Stimulated activated CD4-positive, alpha-beta T cell treated with anti-CD3 and anti-CD28 coated beads, Interleukin-15, amount 100 ng/mL, for 48 hours (primary cell): ENCODE data around the gene CYREN.

ENCODE experiments used
- DNase-seq, 2 donors: peaks; one replicate each; pipeline ENCODE4 v3.0.0-alpha.2; 2020; ENCODE audit warnings: low read depth in 2 of 2

CYREN gene

DNA sequence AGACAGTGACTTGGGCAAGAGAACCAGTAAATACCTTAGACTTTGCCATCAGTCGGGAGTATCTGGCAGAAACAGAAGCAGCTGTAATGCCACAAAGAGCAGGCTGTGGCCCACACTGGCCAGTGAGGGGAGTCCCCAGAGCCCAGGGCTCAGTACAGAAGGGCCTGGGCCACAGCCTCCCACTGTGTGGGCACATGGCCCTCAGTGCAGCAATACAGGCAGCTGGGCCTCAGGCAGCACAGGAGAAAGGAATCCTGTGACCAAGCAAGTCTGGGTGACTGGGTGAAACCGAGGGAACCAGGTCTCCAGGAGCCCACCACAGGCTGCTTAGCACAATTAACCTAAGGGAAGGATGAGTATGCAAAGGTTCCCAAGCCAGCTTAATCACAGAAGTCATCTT lies 26.8 kb upstream of the CYREN start:
- no peak for DNase-seq

DNA sequence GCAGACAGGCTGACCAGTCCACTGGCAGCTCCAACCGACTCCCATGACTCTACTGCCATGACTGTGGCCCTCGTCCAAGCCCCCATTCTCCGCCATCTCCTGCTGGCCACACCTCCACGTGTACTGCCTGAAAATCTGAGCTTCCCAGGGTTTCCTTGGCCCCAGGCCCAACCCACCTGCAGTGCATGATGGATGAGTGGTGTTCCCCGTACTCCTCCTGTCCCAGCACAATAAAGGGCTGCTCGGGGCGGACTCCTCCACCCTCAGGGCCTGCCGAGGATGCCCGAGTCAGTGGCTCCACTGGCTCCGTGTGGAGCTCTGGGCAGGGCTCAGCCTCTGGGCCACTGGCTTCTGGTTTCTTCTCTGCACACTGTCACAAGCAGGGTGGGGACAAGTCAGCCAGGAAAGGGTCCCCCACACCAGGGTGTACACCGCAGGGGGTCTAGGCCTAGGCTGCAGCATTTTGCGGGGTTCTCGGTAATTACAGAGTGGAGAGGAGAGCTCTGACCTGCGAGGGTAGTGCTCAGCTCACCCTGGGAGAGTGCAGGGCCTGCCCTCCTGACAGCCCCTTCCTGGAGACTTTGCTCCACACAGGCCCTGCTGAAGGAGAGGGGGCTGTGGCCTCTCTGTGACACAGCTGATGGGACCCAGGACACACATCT lies 25.6 kb upstream of the CYREN start:
- DNase-seq = no peak

DNA sequence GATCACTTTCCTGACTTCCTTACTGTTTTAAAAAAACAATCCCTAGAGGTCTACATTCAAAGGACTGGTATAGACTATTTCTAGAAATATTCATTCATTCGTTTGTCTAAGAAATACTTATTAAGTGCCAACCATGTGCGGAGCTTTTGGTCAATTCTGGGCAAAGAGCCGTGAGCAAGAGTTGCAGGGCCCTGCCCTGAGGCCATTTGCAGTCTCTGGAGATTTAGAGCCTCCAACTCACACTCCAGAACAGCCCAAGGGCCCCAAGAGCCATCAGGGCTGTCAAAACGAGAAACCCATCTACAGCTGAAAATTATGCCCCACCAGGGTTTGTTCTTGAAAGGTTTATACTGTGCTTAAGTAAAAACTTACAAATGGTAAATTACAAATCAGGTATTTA lies 24.6 kb upstream of the CYREN start:
- DNase-seq = no peak

DNA sequence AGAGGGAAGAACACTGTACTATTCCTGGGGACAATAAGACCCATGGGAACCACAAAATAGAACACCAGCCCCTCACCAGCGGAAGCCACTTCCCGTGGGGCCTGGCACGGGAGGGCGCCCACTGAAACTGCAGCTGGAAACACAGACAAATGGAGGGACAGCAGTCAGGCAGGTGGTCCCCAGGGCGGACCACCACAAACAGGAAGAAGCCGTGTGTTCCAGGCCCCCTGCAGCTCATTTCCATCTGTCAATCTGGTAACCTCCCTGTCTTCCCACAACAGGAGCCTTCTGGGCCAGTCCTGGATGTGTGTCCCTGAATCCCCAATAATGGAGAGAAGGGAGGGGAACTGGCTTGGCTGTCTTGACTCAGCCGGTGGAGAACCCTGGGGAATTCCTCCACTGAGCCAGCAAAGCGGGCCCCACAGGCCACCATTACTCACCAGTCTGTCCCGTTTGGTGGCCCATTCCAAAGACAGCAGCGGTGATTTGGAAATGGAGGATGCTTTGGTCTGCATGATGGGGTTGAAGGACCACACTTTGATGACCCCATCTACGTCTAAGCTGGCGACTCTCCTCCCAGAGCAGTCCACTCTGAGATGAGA lies 24.1 kb upstream of the CYREN start:
- no peak for DNase-seq

DNA sequence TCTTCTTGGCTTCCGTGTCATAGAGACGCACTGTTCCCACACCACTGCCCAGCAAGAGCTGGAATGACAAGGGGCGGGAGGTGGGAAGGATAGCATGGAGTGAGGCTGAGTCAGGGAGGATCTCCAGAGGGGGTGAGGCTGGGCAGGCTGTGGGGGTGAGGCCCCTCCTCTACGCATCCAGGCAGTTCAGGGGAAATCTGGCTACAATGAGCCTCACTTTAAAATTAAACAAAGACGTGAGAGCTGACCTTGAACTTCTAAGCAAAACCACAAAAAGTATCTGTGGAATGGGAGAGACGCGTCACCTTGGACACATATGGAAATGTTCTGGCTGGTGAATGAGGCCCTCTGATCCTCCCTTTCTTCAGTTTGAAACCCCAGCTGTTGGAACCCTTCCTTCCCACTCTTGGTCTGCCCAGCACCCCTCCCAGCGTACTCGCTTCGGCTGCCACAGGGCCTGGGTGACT lies 23.1 kb upstream of the CYREN start:
- no peak for DNase-seq

DNA sequence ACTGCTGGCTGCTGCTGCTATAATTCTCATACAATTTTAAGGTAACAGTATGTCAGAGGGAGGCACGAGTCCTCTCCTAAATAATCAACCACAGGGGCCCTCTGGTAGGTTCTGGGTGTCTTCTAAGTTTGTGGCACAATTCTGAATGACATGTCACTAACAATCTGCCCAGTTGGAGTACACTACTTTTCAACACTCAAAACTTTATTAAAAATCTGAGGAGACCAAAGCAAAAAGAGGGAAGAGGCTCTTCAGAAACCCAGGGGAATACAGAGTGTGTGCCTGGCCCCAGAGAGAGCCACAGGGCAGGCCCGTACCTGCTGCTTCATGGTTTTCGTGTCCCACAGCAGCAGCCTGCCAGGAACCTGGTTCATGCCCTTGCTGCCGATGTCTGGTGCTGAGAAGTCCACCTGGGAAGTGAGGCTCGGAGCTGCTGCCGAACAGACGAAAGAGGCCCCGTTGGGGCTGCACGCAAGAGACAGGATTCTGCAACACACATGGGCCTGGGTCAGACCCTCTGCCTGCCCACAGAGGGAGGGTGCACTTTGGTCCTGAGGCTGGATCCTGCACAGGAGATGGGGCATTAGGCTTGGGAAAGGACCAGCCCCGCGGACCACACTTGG lies 22.5 kb upstream of the CYREN start:
- DNase-seq = no peak

DNA sequence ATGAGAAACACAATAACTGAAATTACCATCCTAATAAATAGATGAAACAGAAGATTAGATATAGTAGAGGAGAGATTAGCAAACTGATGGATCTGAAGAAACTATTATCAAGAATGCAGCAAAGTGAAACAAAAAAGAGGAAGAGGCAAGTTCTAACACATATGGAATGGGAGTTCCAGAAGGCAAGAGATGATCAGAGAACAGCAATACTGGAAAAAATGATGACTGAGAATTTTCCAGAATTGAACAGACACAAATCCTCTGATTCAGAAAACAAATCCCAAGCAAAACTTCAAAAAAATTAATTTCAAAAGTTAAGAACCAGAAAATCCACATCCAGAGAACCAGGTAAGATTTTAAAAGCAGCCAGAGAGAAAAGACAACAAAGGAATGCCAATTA lies 20.2 kb upstream of the CYREN start:
- no peak for DNase-seq

DNA sequence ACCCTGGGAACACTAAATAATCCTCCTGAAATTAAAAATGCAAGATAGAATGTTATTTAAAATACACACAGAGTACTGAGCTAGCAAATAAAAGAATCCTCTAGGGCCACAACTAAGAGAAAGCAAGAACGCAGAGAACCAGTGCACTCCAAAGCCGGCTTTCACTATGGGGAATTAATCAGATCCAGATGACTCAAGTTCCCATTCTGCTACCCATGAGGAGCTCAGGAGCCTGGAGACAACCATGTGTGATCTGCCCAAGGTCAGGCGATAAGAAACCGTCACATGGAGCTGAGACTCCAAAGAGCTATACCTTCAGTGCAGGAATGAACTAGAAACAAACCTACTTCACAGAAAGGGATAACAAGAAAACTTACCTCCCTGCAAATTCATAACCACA lies 19.5 kb upstream of the CYREN start:
- no peak for DNase-seq

DNA sequence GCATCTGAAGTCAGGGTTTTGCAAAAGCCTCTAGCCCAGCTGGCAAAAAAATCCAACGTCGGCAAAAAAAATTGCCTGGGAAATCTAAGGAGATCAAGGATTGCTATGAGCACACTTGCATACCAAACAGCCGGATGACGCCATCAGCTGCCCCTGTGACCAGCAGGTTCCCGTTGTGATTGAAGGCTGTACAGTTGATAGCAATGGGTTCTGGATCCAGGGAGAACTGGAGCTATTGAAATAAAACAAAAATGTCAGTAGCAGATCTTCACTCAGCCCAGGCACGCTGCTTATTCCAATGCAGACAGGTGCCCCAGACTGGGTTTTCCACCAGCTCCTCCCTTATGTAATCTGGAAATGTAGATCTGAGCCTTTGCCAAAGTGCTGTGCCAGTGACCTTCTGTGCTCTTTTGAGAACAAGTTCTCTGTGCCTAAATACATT lies 18.7 kb upstream of the CYREN start:
- DNase-seq = no peak

DNA sequence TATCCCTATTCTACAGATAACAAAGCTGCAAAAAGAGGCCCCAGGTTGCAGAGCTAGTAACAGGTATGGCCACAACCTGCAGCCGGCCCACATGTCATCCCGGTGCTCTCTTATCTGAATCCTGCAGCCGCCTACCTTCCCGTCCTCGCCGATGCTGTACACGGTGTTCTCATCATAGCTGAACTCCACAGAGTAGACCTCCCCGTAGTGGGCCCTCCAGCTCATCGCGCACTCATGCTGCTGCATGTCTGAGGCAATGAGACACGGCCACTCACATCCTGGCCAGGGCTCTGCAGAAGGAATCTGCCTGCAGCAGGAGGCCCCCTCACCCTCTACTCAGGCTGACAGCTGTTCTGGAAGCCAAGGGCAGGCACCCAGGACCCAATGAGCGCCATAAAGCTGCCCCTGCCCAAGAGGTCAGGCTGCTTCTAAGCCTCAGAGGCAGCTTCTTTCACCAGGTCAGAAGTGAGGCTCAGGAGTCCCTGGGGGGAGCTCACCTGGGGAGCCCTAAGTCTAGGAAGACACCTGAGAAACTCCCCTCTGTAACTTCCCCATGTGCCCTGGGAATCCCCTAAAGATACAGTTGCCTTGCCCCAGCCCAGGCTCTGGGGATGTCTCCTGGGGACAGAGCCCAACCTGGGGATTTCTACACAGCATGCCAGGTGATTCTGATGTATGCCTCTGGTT lies 17.9 kb upstream of the CYREN start:
- DNase-seq = no peak

DNA sequence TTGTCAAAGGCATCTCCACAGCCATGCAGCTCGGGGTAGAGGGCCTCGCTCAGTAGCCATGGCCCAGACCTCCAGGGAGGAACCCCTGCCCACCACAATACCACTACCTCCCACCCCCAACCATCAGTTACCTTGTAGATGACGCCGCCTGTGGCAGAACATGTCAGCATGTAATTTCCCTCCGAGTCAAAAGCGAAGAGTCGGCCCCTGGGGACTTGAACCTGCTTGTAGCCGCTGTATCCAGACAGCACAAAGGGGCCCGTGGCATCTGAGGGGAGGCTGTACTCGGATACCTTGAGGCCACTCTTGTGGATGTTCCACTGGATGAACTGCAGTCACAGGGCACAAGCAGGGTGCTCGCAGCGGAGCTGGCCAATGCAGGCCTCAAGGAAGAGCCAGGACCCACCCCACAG lies 16.3 kb upstream of the CYREN start:
- DNase-seq = no peak

DNA sequence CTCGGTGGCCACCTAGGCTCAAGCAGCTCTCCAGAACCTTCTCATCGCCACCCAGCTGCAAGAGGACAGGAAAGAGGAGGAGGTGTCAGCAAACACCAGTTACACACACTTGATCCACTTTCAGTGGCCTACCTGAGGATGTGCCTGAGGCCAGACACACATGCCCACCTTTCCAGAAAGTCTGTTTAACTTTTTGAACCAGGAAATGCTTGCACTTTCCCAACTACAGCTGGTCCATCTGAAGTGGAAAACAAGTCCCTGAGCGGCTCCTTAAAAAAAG lies 15.7 kb upstream of the CYREN start:
- no peak for DNase-seq

DNA sequence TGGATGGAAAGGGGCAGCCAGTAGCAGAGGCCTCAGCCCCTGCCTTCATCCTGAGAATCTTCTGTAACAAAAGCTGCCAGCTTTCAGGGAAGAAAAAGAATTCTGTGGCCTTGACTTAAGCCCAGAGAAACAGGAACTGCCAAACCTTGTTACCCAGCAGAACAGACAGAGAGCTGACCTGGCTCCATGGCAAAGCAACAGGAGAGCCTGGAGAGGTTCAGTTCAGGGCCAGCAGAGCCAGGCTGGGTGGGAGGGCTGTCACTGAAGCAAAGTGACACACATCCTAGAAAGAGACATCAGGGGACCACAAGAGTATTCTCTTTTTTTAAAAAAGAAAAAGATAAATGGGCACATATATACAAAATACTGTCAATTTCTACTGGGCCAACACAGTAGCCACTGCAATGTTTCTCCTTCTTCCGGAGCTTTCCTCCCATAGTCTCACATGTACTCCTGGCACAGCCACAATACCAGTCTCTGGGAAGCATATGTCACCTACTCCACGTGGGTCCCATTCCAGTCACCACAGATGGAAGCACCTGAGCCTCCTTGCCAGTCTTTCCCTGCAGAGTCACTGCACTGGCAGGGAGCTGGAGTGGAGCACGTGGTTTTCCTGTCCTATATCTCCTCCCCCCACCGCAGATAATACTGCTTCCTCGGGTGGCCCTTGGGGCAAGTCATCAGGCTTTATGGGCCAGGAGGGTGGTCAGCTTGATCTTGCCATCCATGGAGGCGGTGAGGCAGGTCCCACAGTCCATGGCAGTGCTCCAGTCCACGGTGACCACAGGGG lies 15.2 kb upstream of the CYREN start:
- DNase-seq = no peak

DNA sequence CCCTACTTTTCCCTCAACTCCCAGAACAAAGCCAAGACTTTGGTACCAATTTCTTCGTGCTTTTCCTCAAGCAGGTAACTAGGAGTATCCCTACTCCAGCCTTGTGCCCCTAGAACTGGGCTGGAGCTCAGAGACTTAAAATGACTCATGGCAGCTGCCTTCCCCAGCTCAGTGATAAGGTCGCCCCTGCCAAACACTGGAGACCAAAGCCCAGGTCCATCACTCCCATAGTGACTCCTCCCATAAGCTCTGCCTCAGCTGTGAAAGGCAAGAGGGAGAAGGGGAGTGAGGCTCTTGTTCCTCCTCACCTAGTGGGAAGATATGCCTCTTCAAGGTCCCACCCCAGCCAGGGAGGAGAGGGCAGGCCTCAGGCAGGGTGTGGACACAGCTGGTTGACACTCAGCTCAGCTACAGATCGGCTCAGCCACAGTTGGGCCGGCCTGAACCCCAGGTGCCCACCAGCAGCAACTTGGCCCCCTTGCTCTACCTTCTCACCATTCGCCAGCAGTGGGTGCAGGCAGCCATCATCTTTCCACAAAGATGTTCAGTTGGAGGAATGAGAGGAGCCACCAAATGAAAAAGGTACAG lies 13.8 kb upstream of the CYREN start:
- DNase-seq = no peak

DNA sequence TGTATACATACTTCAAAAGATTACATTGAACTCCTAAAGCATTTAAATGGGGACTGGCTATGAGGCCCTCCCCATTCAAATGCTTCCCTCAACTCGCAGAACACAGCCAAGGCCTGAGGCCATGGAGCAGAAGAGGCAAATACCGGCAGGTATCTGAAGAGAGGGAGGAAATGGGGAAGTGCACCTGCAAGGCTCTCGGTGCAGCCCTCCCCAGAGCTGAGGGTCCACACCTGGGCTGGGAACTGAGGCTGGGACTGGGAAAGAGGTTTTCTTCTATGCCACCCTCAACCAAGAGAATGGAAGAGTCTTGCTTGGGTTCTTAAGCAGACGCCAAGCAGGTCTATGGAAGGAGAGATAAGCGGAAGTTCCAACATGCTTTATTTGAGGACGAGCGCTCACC lies 13.0 kb upstream of the CYREN start:
- DNase-seq = no peak

DNA sequence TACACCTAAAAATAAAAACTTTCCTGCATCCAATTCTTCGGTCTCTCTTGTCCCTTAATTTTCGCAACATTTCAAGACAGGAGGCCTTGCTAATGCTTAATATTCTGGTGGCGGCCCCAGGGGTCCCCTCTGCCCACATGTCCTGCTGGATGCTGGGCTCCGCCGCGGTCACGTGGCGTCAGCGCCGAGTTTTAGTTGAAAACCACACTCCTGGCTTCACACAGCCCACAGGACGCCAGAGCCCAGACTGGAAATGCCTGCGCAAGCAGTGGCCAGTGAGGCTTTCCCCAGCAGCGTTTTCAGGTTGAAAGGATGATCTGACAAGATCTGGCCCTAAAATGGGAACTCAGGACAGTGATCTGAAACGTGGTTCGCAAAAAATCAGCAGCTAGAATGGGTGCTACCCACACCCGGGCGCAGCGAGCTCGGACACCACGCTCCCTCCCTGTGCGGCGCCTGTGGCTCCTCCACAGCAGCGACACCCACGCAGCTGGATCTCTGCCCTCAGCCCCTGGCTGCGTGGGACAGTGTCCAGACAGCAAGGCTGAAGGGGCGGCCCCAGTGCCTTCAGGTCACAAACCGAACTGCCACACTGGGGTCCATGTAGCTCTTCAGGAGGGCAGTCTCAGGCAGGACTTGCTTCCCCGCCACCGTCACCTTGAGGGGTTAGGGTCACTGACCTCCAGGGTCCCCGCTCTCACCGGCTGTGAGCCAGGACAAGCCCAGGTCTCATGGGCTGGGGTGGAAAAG lies 11.6 kb upstream of the CYREN start:
- DNase-seq = no peak

DNA sequence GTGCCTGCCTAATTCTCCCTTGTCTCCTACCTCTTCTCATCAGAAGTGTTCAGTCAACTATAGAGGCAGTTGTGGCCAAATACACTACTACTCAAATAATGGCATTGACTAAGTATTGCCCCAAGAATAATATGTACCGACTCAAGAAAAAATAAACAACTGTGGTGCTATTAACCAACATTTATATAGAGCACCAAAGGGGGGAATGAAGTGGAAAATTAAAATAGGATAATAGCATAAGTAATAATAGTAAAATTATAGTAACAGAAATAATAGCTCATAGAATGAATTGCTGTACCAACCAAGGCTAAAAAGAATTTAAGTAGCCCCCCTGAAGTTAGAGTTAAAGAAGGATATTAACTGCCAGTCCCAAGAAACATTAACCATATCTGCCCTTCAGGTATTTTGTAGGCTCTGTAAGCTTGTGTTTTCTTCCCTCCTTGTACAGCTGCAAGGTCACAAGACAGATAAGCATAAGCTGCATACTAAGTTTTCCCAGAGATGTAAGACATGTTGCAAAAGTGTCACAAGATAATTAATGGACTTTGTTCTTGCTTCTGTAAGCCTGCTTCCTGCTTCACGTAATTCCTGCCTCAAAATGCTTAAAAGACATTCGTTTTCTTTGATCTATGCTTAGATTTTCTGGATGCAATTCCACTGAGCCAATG lies 10.9 kb upstream of the CYREN start:
- no peak for DNase-seq

DNA sequence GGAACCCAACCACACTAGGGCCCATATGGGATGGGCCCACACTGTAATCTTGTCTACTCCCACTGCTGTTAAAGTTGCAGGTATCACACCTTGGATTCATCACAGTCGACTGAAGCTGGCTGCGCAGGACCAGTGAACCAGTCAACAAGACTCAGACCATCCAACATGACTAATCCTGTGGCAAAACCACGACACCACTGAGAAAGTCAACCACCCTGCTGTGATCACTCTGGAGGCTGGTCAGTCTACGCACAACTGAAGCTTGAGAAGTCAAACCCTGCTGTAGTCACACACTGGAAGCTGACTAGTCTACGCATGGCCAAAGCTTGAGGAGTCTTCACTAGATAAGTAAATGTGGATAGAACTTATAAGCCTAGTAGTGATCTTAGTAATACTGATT lies 9.6 kb upstream of the CYREN start:
- no peak for DNase-seq

DNA sequence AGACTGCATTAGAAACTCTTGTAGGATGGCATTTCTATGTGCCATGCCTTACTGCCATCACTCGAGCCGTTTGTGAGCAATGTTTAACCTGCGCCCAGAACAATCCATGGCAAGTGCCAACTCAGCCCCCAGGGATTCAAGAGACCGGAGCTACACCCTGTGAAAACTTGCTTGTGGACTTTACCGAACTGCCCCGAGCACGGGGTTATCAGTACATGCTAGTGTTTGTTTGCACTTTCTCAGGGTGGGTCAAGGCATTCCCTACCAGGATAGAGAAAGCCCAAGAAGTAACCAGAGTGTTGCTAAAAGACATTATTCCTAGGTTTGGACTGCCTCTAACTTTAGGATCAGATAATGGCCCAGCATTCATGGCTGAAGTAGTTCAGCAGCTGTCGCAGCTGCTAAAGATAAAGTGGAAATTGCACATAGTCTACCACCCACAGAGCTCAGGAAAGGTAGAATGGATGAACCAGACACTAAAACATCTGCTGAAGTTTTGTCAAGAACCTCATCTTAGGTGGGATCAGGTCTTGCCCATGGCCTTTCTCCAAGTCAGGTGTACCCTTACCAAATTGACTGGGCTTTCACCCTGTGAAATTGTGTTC lies 8.9 kb upstream of the CYREN start:
- no peak for DNase-seq

DNA sequence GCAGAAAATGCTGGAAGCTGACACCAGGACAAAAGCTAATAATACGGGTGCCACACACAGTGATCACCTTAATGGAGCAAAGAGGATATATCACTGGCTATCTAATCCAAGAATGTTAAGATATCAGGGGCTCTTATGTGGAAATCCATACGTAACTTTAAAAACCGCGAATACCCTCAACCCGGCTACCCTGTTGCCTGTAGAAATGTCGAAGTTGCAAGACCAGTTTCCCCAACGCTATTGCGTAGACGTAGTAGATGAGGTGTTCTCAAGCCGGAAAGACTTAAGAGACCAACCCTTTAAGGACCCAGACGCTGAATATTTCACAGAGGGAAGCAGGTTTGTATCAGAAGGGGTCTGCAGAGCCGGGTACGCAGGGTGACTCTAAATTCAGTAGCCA lies 7.9 kb upstream of the CYREN start:
- no peak for DNase-seq
